Endometrium (tissue), 2 donors: ENCODE data around the gene OXCT1.

ENCODE experiments used
- FAIRE-seq: peaks from 2 replicates; lab custom pipeline; 2012; peaks lifted over from hg19 to GRCh38; lab: Jason Lieb, UNC
- donor health status: control.
- donor health status: control.

The OXCT1 gene

GRCh38 chr5:41874512-41875060 is 4.4 kb upstream of the OXCT1 start:
- no peak for FAIRE-seq

GRCh38 chr5:41871852-41872251 is 1.6 kb upstream of the OXCT1 start:
- no peak for FAIRE-seq

- no peak for FAIRE-seq
Measured at GRCh38 chr5:41870627-41871048, 413 bp upstream of the OXCT1 start.

GRCh38 chr5:41869151-41869723 is 988 bp downstream of the OXCT1 start:
- no peak for FAIRE-seq

- no peak for FAIRE-seq
Measured at GRCh38 chr5:41863871-41864486, 6.2 kb downstream of the OXCT1 start.

- no peak for FAIRE-seq
Measured at GRCh38 chr5:41858890-41859289, 11.3 kb downstream of the OXCT1 start.

GRCh38 chr5:41857989-41858388 is 12.2 kb downstream of the OXCT1 start:
- no peak for FAIRE-seq

GRCh38 chr5:41856644-41857491 is 13.4 kb downstream of the OXCT1 start:
- FAIRE-seq: peak; percentile 70

GRCh38 chr5:41852293-41852692 is 17.9 kb downstream of the OXCT1 start:
- no peak for FAIRE-seq

GRCh38 chr5:41851116-41851515 is 19.1 kb downstream of the OXCT1 start:
- FAIRE-seq: no peak

GRCh38 chr5:41848983-41849382 is 21.2 kb downstream of the OXCT1 start:
- no peak for FAIRE-seq

GRCh38 chr5:41845751-41846150 is 24.5 kb downstream of the OXCT1 start:
- peak; percentile 23 for FAIRE-seq

GRCh38 chr5:41844502-41844901 is 25.7 kb downstream of the OXCT1 start:
- FAIRE-seq: no peak

GRCh38 chr5:41843456-41844370 is 26.5 kb downstream of the OXCT1 start:
- peak; percentile 95 for FAIRE-seq

- FAIRE-seq: no peak
Measured at GRCh38 chr5:41842777-41843176, 27.4 kb downstream of the OXCT1 start.

GRCh38 chr5:41841325-41841724 is 28.9 kb downstream of the OXCT1 start:
- FAIRE-seq: no peak

- FAIRE-seq: no peak
Measured at GRCh38 chr5:41840251-41840650, 30.0 kb downstream of the OXCT1 start.

- FAIRE-seq: no peak
Measured at GRCh38 chr5:41837793-41838192, 32.4 kb downstream of the OXCT1 start.

GRCh38 chr5:41835645-41836044 is 34.6 kb downstream of the OXCT1 start:
- FAIRE-seq: no peak

- FAIRE-seq: no peak
Measured at GRCh38 chr5:41834506-41834905, 35.7 kb downstream of the OXCT1 start.

GRCh38 chr5:41832430-41832829 is 37.8 kb downstream of the OXCT1 start:
- FAIRE-seq: no peak

- no peak for FAIRE-seq
Measured at GRCh38 chr5:41831155-41831554, 39.1 kb downstream of the OXCT1 start.
